ENCODE measurements around the gene CPN2. TPM values are rescaled to one million over a fixed set of nuclear protein-coding genes. Genes with fewer than 3 reads are reported as not detected.
A peak's percentile ranks its signal among the peaks of the same experiment; 100 is the strongest.

The CPN2 gene
- total and polyA plus RNA-seq, 11 donors = 0.14 to 6.0 (median 0.72) TPM

DNA sequence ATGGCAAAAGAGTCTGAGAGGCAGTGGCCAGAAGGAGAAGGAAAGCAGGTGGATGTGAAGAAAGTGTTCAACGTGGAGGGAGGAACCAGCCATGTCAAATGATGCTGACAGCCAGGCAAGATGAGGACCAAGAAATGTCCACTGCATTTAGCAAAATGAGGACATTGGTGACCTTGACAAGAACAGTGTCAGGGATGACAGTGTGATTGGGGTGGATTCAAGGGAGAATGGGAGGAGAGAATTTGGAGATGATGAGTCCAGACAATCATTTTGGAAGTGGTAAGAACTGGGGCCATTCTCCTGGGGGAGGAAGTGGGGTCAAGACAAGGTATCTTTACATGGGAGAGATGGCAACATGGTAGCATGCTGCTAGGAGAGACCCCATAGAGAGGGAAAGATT, 47.4 kb downstream of the CPN2 start:
- Histone ChIP-seq H3K4me1 (peaks cover 0 to 22% (median 6%) of the 10 kb centered on the region in 12 donors), H3K27me3 (peaks cover 0 to 17% (median 0%) of the 10 kb centered on the region in 9 donors), H3K9me3 (no peaks in the 10 kb centered on the region), H3K4me3 (no peak overlapping the region), H3K27ac (no peak overlapping the region), H3K36me3 (no peaks in the 10 kb centered on the region)
- intact Hi-C loops (cut with DNase I) = loop anchor here in 1 of 10 donors (10.0 kb wide), 1 partner anchor 299 kb away; no protein-coding TSS in a partner anchor
- no peak for TF ChIP-seq POLR2A (IDR thresholded peaks at IDR 0.05)
- TF ChIP-seq, protein P1, sequence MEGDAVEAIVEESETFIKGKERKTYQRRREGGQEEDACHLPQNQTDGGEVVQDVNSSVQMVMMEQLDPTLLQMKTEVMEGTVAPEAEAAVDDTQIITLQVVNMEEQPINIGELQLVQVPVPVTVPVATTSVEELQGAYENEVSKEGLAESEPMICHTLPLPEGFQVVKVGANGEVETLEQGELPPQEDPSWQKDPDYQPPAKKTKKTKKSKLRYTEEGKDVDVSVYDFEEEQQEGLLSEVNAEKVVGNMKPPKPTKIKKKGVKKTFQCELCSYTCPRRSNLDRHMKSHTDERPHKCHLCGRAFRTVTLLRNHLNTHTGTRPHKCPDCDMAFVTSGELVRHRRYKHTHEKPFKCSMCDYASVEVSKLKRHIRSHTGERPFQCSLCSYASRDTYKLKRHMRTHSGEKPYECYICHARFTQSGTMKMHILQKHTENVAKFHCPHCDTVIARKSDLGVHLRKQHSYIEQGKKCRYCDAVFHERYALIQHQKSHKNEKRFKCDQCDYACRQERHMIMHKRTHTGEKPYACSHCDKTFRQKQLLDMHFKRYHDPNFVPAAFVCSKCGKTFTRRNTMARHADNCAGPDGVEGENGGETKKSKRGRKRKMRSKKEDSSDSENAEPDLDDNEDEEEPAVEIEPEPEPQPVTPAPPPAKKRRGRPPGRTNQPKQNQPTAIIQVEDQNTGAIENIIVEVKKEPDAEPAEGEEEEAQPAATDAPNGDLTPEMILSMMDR (IDR thresholded peaks at IDR 0.05) = no peak
- ATAC-seq = no peak
- 67 to 90% (median 75%) methylated on average over 1 of the region's 1 CpG for WGBS, 4 donors
- DNase-seq = no peak

DNA sequence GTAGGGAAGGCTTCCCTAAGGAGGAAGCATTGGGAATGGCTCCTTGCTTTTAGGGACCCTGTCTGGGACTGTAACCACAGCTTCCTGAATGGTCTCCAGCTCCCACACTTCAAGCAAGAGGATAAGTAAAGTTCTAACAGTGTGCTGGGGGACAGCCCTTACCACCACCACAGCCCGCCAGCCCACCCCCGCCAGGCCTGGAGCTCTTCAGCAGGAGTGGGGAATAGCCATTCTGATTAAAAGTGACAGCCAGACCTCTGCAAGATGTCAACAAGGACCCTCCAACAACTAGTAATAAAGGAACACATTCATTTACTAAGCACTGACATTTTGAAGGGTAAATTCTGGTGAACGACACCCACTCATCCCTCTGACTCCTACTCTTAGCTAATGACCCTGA, 49.4 kb downstream of the CPN2 start:
- Histone ChIP-seq H3K9me3 (no peaks in the 10 kb centered on the region), H3K27me3 (peaks cover 0 to 10% (median 0%) of the 10 kb centered on the region in 9 donors), H3K4me1 (peaks cover 0 to 16% (median 8%) of the 10 kb centered on the region in 12 donors), H3K36me3 (no peaks in the 10 kb centered on the region), H3K27ac (no peak overlapping the region), H3K4me3 (no peak overlapping the region)
- ATAC-seq = no peak
- intact Hi-C loops (cut with DNase I) = loop anchor here in 1 of 10 donors (10.0 kb wide), 1 partner anchor 297 kb away; no protein-coding TSS in a partner anchor
- WGBS, 4 donors = 93 to 98% (median 97%) methylated on average over 3 of the region's 3 CpGs
- DNase-seq = no peak
- TF ChIP-seq, protein P1 (IDR thresholded peaks at IDR 0.05) = no peak
- no peak for TF ChIP-seq POLR2A (IDR thresholded peaks at IDR 0.05)

DNA sequence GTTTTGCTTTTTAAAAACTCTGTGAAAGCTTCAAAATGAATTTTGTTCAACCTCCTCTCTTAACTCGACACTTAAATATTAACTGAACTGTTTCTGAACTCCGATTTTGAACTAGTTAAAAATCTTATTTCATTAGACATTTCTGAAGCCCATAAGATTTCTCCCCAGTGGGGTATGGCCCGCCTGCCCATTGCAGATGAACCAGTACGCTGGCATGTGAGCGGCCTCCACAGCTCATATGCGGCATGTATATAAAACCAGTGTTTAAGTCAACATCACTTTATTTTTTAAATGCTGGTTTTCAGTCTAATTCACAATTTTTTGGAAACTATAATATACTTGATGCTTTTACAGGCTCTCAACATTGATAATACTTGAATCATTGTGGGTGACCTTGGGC, 50.2 kb downstream of the CPN2 start:
- ATAC-seq (no peak), DNase-seq (no peak)
- Histone ChIP-seq H3K27me3 (peaks cover 0 to 14% (median 0%) of the 10 kb centered on the region in 9 donors), H3K36me3 (no peaks in the 10 kb centered on the region), H3K4me3 (no peak overlapping the region), H3K9me3 (no peaks in the 10 kb centered on the region), H3K27ac (peak overlapping the region in 1 of 12 donors; percentile 83), H3K4me1 (peaks cover 0 to 19% (median 11%) of the 10 kb centered on the region in 12 donors)
- TF ChIP-seq, protein P1 (IDR thresholded peaks at IDR 0.05) = no peak
- TF ChIP-seq POLR2A (IDR thresholded peaks at IDR 0.05) = no peak
- WGBS, 4 donors = 94 to 98% (median 96%) methylated on average over 6 of the region's 6 CpGs
- intact Hi-C loops (cut with DNase I) = loop anchor here in 1 of 10 donors (10.0 kb wide), 1 partner anchor 296 kb away; no protein-coding TSS in a partner anchor

DNA sequence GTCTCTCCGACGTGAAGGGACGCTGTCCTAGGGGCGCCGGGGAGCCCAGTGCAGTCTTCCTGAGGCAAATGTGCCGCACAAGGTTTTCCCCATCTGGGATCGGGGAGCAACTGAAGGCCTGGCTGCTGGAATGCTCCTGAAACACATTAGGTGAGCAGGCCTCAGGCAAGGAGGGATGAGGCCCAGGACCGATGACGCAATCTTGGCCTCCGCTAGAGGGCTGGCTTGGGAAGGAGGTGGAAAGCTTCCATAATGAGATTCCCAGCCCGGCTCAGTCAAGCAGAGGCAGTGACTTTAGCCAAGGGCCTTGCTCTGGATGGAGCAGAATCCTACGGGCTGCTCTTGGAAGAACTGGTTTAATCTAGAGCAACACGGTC, 50.8 kb downstream of the CPN2 start:
- TF ChIP-seq, protein P1 (IDR thresholded peaks at IDR 0.05) = peak in 7 of 12 donors; percentile 5 to 44 (median 28)
- no peak for TF ChIP-seq POLR2A (IDR thresholded peaks at IDR 0.05)
- WGBS, 4 donors = 42 to 74% (median 53%) methylated on average over 13 of the region's 13 CpGs
- intact Hi-C loops (cut with DNase I) = loop anchor here in 1 of 10 donors (10.0 kb wide), 1 partner anchor 296 kb away; no protein-coding TSS in a partner anchor

More for the DNA sequence above, 50.8 kb downstream of the CPN2 start:
- no peaks in the 10 kb centered on the region for H3K36me3 ChIP-seq
- peaks cover 0 to 19% (median 11%) of the 10 kb centered on the region in 12 donors for H3K4me1 ChIP-seq
- no peak overlapping the region for H3K4me3 ChIP-seq
- DNase-seq = peak; percentile 76 to 84 (median 80)
- no peaks in the 10 kb centered on the region for H3K9me3 ChIP-seq
- peaks cover 0 to 16% (median 0%) of the 10 kb centered on the region in 9 donors for H3K27me3 ChIP-seq
- ATAC-seq = peak; percentile 74 to 93 (median 87)
- peak overlapping the region in 5 of 12 donors; percentile 3 to 83 (median 41) for H3K27ac ChIP-seq

All from heart left ventricle (tissue), 16 donors.